H1 (cell line): ENCODE data around the gene TGOLN2.

ENCODE experiments used
- BACH1 ChIP-seq: IDR thresholded peaks from 2 replicates; pipeline ENCODE4 v1.6.1; 2012; ENCODE audit warnings: low read length, improper control_type of control experiment
- CTCF ChIP-seq, 3 experiments: IDR thresholded peaks; 1 replicate in 2 of 3; 2 replicates in 1 of 3; pipeline versions ENCODE4 v1.5.1 to v1.6.1; 2011; ENCODE audit warnings: low read length in 3 of 3, mild to moderate bottlenecking in 3 of 3, inconsistent platforms in 2 of 3, low read depth in 1 of 3, moderate library complexity in 1 of 3; ENCODE audit not compliant: insufficient read depth in 1 of 3; ENCODE audit errors: control extremely low read depth in 1 of 3
- E2F6 ChIP-seq: IDR thresholded peaks from 2 replicates; pipeline ENCODE4 v1.6.1; 2012; ENCODE audit warnings: inconsistent platforms
- EZH2 ChIP-seq: fragments of 200-600 bp; sonication (generic); IDR thresholded peaks from 2 replicates; pipeline ENCODE4 v1.7.1; 2012; ENCODE audit warnings: low read depth, mild to moderate bottlenecking, moderate library complexity, low read length, inconsistent platforms; ENCODE audit not compliant: severe bottlenecking
- MAX ChIP-seq: IDR thresholded peaks from 2 replicates; pipeline ENCODE4 v1.6.1; 2012; ENCODE audit warnings: inconsistent platforms
- POLR2A ChIP-seq, 2 experiments: IDR thresholded peaks; 1 replicate in 1 of 2; 2 replicates in 1 of 2; pipeline ENCODE4 v1.6.1; 2011; ENCODE audit warnings: low read depth in 2 of 2, low read length in 2 of 2, mild to moderate bottlenecking in 2 of 2; ENCODE audit errors: control extremely low read depth in 1 of 2
- RAD21 ChIP-seq, 2 experiments: IDR thresholded peaks in 1 of 2; conservative IDR thresholded peaks in 1 of 2; 2 replicates each; pipeline ENCODE4 v1.6.1; 2011; ENCODE audit warnings: low read depth in 2 of 2, low read length in 2 of 2, improper control_type of control experiment in 1 of 2, inconsistent platforms in 1 of 2, mild to moderate bottlenecking in 1 of 2, moderate library complexity in 1 of 2
- RNF2 ChIP-seq: fragments of 200-900, 300-1000 bp; sonication (generic); IDR thresholded peaks from 2 replicates; pipeline ENCODE4 v1.7.1; 2016; ENCODE audit warnings: borderline replicate concordance, low read depth, mild to moderate bottlenecking, antibody characterized with exemption, low read length; ENCODE audit not compliant: poor library complexity, severe bottlenecking; ENCODE audit errors: missing control alignments
- SP4 ChIP-seq: IDR thresholded peaks from 2 replicates; pipeline ENCODE4 v1.6.1; 2012; ENCODE audit warnings: low read length, inconsistent platforms
- TBP ChIP-seq: IDR thresholded peaks from 2 replicates; pipeline ENCODE4 v1.6.1; 2011; ENCODE audit warnings: low read depth, low read length, improper control_type of control experiment
- USF2 ChIP-seq: IDR thresholded peaks from 2 replicates; pipeline ENCODE4 v1.6.1; 2011; ENCODE audit warnings: low read length, improper control_type of control experiment
- YY1 ChIP-seq: IDR thresholded peaks from 2 replicates; pipeline ENCODE4 v1.6.1; 2011; ENCODE audit warnings: low read depth, mild to moderate bottlenecking, low read length

GRCh38 chr2:85324639-85325465 lies 2.9 kb downstream of the TGOLN2 start:
- TF ChIP-seq EZH2 (no peak), RNF2 (no peak), SP4 (no peak), CTCF (IDR thresholded peaks at IDR 0.05; ENCODE audit: control extremely low read depth in 1 of 3, insufficient read depth in 1 of 3, low read depth in 1 of 3, low read length in 3 of 3) (no peak), POLR2A (IDR thresholded peaks at IDR 0.05; ENCODE audit: control extremely low read depth in 1 of 2, low read depth in 2 of 2, low read length in 2 of 2) (no peak), USF2 (no peak), YY1 (no peak), E2F6 (no peak), RAD21 (IDR thresholded peaks at IDR 0.05 in 1 of 2, conservative IDR thresholded peaks at IDR 0.05 in 1 of 2; ENCODE audit: low read depth in 2 of 2, low read length in 2 of 2) (no peak), MAX (no peak), TBP (no peak), BACH1 (no peak)
